Keratinocyte (primary cell): ENCODE measurements around the gene IRAK2. TPM values are rescaled to one million over a fixed set of nuclear protein-coding genes. Genes with fewer than 3 reads are reported as not detected.

Experiments
- DNase-seq: peaks from one replicate; pipeline ENCODE4 v3.0.0-alpha.2; 2011; ENCODE audit warnings: low read depth, missing footprints, low spot score
- FAIRE-seq: peaks from 2 replicates; lab custom pipeline; 2011; peaks lifted over from hg19 to GRCh38; lab: Jason Lieb, UNC
- H2AFZ ChIP-seq: 2 replicates; pipeline ENCODE4 v1.6.0; 2012; ENCODE audit warnings: low read length, control low read depth, inconsistent platforms; ENCODE audit not compliant: control insufficient read depth
- H3K27ac ChIP-seq: 2 replicates; pipeline ENCODE4 v1.5.1; 2011; ENCODE audit warnings: low read length; ENCODE audit not compliant: control insufficient read depth, insufficient read depth
- H3K27me3 ChIP-seq: 3 replicates; pipeline ENCODE4 v1.6.0; 2011; ENCODE audit warnings: low read length; ENCODE audit not compliant: control insufficient read depth, insufficient read depth; ENCODE audit errors: extremely low read depth
- H3K36me3 ChIP-seq, 2 experiments: 2 replicates in 1 of 2; 3 replicates in 1 of 2; pipeline ENCODE4 v1.5.1; 2011; ENCODE audit warnings: low read length in 2 of 2, mild to moderate bottlenecking in 1 of 2; ENCODE audit not compliant: control insufficient read depth in 2 of 2, insufficient read depth in 2 of 2; ENCODE audit errors: extremely low read depth in 1 of 2
- H3K4me1 ChIP-seq: 3 replicates; pipeline ENCODE4 v1.5.1; 2011; ENCODE audit warnings: low read length; ENCODE audit not compliant: control insufficient read depth, insufficient read depth; ENCODE audit errors: extremely low read depth
- H3K4me2 ChIP-seq: 3 replicates; pipeline ENCODE4 v1.6.0; 2011; ENCODE audit warnings: low read depth, low read length; ENCODE audit not compliant: control insufficient read depth, insufficient read depth; ENCODE audit errors: extremely low read depth
- H3K4me3 ChIP-seq, 3 experiments: fragments of 200-600 bp in 1 of 3; sonication (generic) in 1 of 3; 2 replicates in 2 of 3; 3 replicates in 1 of 3; pipeline ENCODE4 v1.5.1; 2011 to 2016; ENCODE audit warnings: low read length in 3 of 3, mild to moderate bottlenecking in 3 of 3, control low read depth in 2 of 3, inconsistent platforms in 1 of 3, low read depth in 1 of 3, mixed read lengths in 1 of 3, mixed run types in 1 of 3, moderate library complexity in 1 of 3; ENCODE audit not compliant: control insufficient read depth in 2 of 3, insufficient read depth in 2 of 3; ENCODE audit errors: extremely low read depth in 1 of 3
- H3K79me2 ChIP-seq: 2 replicates; pipeline ENCODE4 v1.6.0; 2012; ENCODE audit warnings: low read length; ENCODE audit not compliant: control insufficient read depth, insufficient read depth
- H3K9ac ChIP-seq: 3 replicates; pipeline ENCODE4 v1.6.0; 2011; ENCODE audit warnings: low read length; ENCODE audit not compliant: control insufficient read depth, insufficient read depth; ENCODE audit errors: extremely low read depth
- H3K9me1 ChIP-seq: 3 replicates; pipeline ENCODE4 v1.6.0; 2011; ENCODE audit warnings: low read length; ENCODE audit not compliant: control insufficient read depth, insufficient read depth; ENCODE audit errors: extremely low read depth
- H3K9me3 ChIP-seq: 2 replicates; pipeline ENCODE4 v1.5.1; 2012; ENCODE audit warnings: low read depth, low read length; ENCODE audit not compliant: control insufficient read depth
- H4K20me1 ChIP-seq: 3 replicates; pipeline ENCODE4 v1.6.0; 2011; ENCODE audit warnings: low read length; ENCODE audit not compliant: control insufficient read depth, insufficient read depth; ENCODE audit errors: extremely low read depth
- EZH2 ChIP-seq: IDR thresholded peaks from one replicate; pipeline ENCODE4 v1.6.1; 2012; ENCODE audit warnings: inconsistent platforms, mild to moderate bottlenecking, low read length, moderate library complexity
- dilution Hi-C: fragments of 300-500 bp; cut with MboI; formaldehyde crosslinking; loops from one replicate; pipeline ENCODE4 v1.7.0; 2020; ENCODE audit warnings: low sequenced_read_pairs; ENCODE audit not compliant: extremely low pct_ligation_motif_present
- polyA plus RNA-seq, 5 experiments: library from polyadenylated mRNA; depleted of rRNA in 3 of 5; stranded (reverse) in 3 of 5; stranded (forward) in 1 of 5; unstranded in 1 of 5; fragments of >200 nt; gene quantifications; 1 replicate in 1 of 5; 2 replicates in 3 of 5; 3 replicates in 1 of 5; pipeline versions ENCODE4 v1.2.1 to v1.2.3, GENCODE V29; 2011 to 2012; ENCODE audit warnings: missing spikeins in 2 of 5, low read depth in 1 of 5, low replicate concordance in 1 of 5
- TF ChIP-seq, protein P1 (sequence below), 3 experiments: IDR thresholded peaks in 1 of 3; conservative IDR thresholded peaks in 1 of 3; optimal IDR thresholded peaks in 1 of 3; 2 replicates in 2 of 3; 3 replicates in 1 of 3; pipeline versions ENCODE3 to v1.5.1; 2011; ENCODE audit warnings: low read length in 3 of 3, mild to moderate bottlenecking in 3 of 3, moderate library complexity in 2 of 3, control low read depth in 1 of 3, inconsistent platforms in 1 of 3; ENCODE audit not compliant: insufficient read depth in 2 of 3; ENCODE audit errors: extremely low read depth in 1 of 3

Gene IRAK2
- polyA plus RNA-seq, 1 donor (not counting 4 experiments of a cell fraction or from before 2014, with no cell fraction given) = 3.5 TPM

GRCh38 chr3:10248184-10248983 lies 83.7 kb downstream of the IRAK2 start, which contains the start of gene TATDN2:
TATDN2 (plus strand) TSS chr3:10248459; CDS start chr3:10249201, 742 bp downstream.
- Histone ChIP-seq H4K20me1 (no peaks in the 10 kb centered on the region), H3K4me2 (peak within 1 kb of the TSS; percentile 90), H3K9ac (peak within 1 kb of the TSS; percentile 85), H3K9me1 (no peaks in the 10 kb centered on the region), H3K4me1 (peaks cover 14% of the 10 kb centered on the region), H3K27me3 (no peaks in the 10 kb centered on the region), H3K79me2 (peaks cover 33% of the 10 kb centered on the region), H2AFZ (peak within 1 kb of the TSS; percentile 22), H3K9me3 (no peaks in the 10 kb centered on the region), H3K36me3 (peaks cover 8 to 10% of the 10 kb centered on the region in 2 experiments), H3K27ac (peak within 1 kb of the TSS; percentile 83), H3K4me3 (peak within 1 kb of the TSS; percentile 60 to 97 (median 95))
- dilution Hi-C loops = no loop called here
- FAIRE-seq (peak; percentile 67), DNase-seq (peak; percentile 88)
- TF ChIP-seq EZH2 = no peak
- TF ChIP-seq, protein P1, sequence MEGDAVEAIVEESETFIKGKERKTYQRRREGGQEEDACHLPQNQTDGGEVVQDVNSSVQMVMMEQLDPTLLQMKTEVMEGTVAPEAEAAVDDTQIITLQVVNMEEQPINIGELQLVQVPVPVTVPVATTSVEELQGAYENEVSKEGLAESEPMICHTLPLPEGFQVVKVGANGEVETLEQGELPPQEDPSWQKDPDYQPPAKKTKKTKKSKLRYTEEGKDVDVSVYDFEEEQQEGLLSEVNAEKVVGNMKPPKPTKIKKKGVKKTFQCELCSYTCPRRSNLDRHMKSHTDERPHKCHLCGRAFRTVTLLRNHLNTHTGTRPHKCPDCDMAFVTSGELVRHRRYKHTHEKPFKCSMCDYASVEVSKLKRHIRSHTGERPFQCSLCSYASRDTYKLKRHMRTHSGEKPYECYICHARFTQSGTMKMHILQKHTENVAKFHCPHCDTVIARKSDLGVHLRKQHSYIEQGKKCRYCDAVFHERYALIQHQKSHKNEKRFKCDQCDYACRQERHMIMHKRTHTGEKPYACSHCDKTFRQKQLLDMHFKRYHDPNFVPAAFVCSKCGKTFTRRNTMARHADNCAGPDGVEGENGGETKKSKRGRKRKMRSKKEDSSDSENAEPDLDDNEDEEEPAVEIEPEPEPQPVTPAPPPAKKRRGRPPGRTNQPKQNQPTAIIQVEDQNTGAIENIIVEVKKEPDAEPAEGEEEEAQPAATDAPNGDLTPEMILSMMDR (optimal IDR thresholded peaks at IDR 0.05 in 1 of 3, IDR thresholded peaks at IDR 0.05 in 1 of 3, conservative IDR thresholded peaks at IDR 0.05 in 1 of 3; ENCODE audit: extremely low read depth in 1 of 3, insufficient read depth in 2 of 3, low read length in 3 of 3) = no peak

DNA sequence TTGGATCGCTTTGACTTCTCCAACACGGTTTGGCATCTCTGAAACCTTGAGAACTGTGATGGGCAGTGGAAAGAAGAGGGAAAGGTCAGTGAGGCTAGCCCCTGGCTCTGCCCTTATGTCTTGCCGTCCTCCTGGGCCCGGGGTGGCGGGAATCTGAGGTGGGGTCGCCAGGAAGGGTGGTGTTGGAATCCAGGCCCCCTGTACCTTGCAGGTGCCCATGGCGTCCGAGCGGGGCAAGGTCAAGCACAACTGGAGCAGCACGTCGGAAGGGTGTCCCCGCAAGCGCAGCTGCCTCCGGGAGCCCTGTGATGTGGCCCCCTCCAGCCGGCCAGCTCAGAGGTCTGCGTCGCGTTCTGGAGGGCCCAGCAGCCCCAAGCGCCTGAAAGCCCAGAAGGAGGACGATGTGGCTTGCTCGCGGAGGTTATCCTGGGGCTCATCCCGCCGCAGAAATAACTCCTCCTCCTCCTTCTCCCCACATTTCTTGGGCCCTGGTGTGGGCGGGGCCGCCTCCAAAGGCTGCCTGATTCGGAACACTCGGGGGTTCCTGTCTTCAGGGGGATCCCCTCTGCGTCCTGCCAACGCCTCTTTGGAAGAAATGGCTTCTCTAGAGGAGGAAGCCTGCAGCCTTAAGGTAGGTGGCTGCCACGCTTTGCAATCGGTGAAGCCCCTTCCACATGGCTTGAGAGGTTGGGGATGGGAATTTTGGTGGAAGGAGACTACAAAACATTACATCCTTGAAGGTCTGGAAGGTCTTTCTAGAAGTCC lies 84.4 kb downstream of the IRAK2 start:
- peak overlapping the region; percentile 83 for H3K27ac ChIP-seq
- peaks cover 10 to 17% of the 10 kb centered on the region in 2 experiments for H3K36me3 ChIP-seq
- TF ChIP-seq EZH2 = no peak
- TF ChIP-seq, protein P1 (optimal IDR thresholded peaks at IDR 0.05 in 1 of 3, IDR thresholded peaks at IDR 0.05 in 1 of 3, conservative IDR thresholded peaks at IDR 0.05 in 1 of 3; ENCODE audit: extremely low read depth in 1 of 3, insufficient read depth in 2 of 3, low read length in 3 of 3) = no peak
- H3K4me3 ChIP-seq = peak overlapping the region; percentile 60 to 97 (median 95)
- peak overlapping the region; percentile 90 for H3K4me2 ChIP-seq
- no peaks in the 10 kb centered on the region for H3K9me3 ChIP-seq
- peaks cover 40% of the 10 kb centered on the region for H3K79me2 ChIP-seq
- FAIRE-seq = no peak
- peak overlapping the region; percentile 22 for H2AFZ ChIP-seq
- peaks cover 14% of the 10 kb centered on the region for H3K4me1 ChIP-seq
- H3K9me1 ChIP-seq = peaks cover 1% of the 10 kb centered on the region
- DNase-seq = no peak
- peak overlapping the region; percentile 85 for H3K9ac ChIP-seq
- dilution Hi-C loops = no loop called here
- H3K27me3 ChIP-seq = no peaks in the 10 kb centered on the region
- H4K20me1 ChIP-seq = no peaks in the 10 kb centered on the region
